Measurements from ENCODE around the gene MRTFB.

Gene MRTFB

DNA sequence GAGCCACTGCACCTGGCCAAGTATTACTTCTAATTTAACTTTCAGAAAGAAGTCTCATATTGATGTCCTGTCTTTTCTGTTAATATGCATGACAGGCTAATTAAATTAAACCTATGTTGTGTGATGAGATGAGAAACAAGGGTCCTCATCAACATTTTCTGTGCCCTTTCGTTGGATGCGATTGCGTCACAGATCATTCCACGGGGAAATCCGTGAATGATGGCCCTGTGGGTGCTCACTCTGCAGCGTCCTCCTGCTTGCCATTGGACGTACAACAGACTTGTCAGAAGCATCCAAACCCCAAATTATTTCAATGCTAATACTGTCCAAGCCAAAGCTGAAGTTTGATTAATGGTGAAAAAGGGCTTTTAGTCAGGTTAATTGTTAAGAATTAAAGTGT, 197.0 kb downstream of the MRTFB start:
- H3K9me3 ChIP-seq (ENCODE audit: insufficient read depth, low read length) = no peaks in the 10 kb centered on the region
- H3K27ac ChIP-seq (ENCODE audit: low read length) = no peak overlapping the region
- no peak overlapping the region for H3K4me2 ChIP-seq (ENCODE audit: low read length)
- H3K4me1 ChIP-seq (ENCODE audit: low read length) = no peaks in the 10 kb centered on the region
- H3K79me2 ChIP-seq (ENCODE audit: low read length) = no peaks in the 10 kb centered on the region
- peaks cover 24% of the 10 kb centered on the region for H3K36me3 ChIP-seq (replicated peaks; ENCODE audit: low read depth, low read length)
- H3K9ac ChIP-seq (ENCODE audit: low read length) = no peak overlapping the region
- no peak overlapping the region for H2AFZ ChIP-seq (ENCODE audit: low read depth, low read length)
- TF ChIP-seq EZH2phosphoT487 (IDR thresholded peaks at IDR 0.05; ENCODE audit: low read depth) = no peak
- TF ChIP-seq CTCF (IDR thresholded peaks at IDR 0.05; ENCODE audit: low read depth, low read length) = no peak
- no peaks in the 10 kb centered on the region for H3K27me3 ChIP-seq (ENCODE audit: low read depth, low read length)
- no peaks in the 10 kb centered on the region for H4K20me1 ChIP-seq (ENCODE audit: insufficient read depth, low read length)
- H3K4me3 ChIP-seq (ENCODE audit: low read length) = no peak overlapping the region

GRCh38 chr16:14275934-14276333, 204.8 kb downstream of the MRTFB start:
- Histone ChIP-seq H3K4me2 (ENCODE audit: low read length) (no peak overlapping the region), H3K79me2 (ENCODE audit: low read length) (no peaks in the 10 kb centered on the region), H3K9me3 (ENCODE audit: insufficient read depth, low read length) (no peaks in the 10 kb centered on the region), H3K4me1 (ENCODE audit: low read length) (peaks cover 8% of the 10 kb centered on the region), H3K27ac (ENCODE audit: low read length) (no peak overlapping the region), H2AFZ (ENCODE audit: low read depth, low read length) (no peak overlapping the region), H3K9ac (ENCODE audit: low read length) (no peak overlapping the region), H3K27me3 (ENCODE audit: low read depth, low read length) (no peaks in the 10 kb centered on the region), H3K36me3 (replicated peaks; ENCODE audit: low read depth, low read length) (no peaks in the 10 kb centered on the region), H4K20me1 (ENCODE audit: insufficient read depth, low read length) (no peaks in the 10 kb centered on the region), H3K4me3 (ENCODE audit: low read length) (no peak overlapping the region)
- TF ChIP-seq CTCF (IDR thresholded peaks at IDR 0.05; ENCODE audit: low read depth, low read length) (no peak), EZH2phosphoT487 (IDR thresholded peaks at IDR 0.05; ENCODE audit: low read depth) (no peak)

DNA sequence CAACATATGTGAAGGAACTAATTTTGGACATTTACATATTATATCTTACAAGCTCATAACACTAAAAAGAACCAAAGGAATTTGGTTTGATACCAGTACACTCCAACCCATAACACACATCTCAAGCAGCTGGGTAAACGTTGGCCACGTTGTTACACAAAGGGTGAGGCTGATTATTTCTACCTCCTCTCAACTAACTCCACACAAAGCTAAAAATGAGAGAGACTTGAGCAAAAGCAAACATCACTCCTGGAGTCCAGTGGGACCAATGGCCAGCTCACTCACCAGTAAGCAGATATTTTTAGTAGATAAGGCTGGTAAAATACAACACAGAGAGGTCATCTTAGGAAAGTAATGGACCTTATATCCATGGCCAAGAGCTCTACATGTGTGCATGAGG, 207.6 kb downstream of the MRTFB start:
- no peak overlapping the region for H3K4me2 ChIP-seq (ENCODE audit: low read length)
- no peaks in the 10 kb centered on the region for H3K27me3 ChIP-seq (ENCODE audit: low read depth, low read length)
- H3K79me2 ChIP-seq (ENCODE audit: low read length) = no peaks in the 10 kb centered on the region
- TF ChIP-seq EZH2phosphoT487 (IDR thresholded peaks at IDR 0.05; ENCODE audit: low read depth) = no peak
- TF ChIP-seq CTCF (IDR thresholded peaks at IDR 0.05; ENCODE audit: low read depth, low read length) = no peak
- no peaks in the 10 kb centered on the region for H3K9me3 ChIP-seq (ENCODE audit: insufficient read depth, low read length)
- no peak overlapping the region for H3K27ac ChIP-seq (ENCODE audit: low read length)
- H2AFZ ChIP-seq (ENCODE audit: low read depth, low read length) = no peak overlapping the region
- no peak overlapping the region for H3K9ac ChIP-seq (ENCODE audit: low read length)
- no peaks in the 10 kb centered on the region for H3K36me3 ChIP-seq (replicated peaks; ENCODE audit: low read depth, low read length)
- H3K4me3 ChIP-seq (ENCODE audit: low read length) = no peak overlapping the region
- peaks cover 8% of the 10 kb centered on the region for H3K4me1 ChIP-seq (ENCODE audit: low read length)
- H4K20me1 ChIP-seq (ENCODE audit: insufficient read depth, low read length) = no peaks in the 10 kb centered on the region

DNA sequence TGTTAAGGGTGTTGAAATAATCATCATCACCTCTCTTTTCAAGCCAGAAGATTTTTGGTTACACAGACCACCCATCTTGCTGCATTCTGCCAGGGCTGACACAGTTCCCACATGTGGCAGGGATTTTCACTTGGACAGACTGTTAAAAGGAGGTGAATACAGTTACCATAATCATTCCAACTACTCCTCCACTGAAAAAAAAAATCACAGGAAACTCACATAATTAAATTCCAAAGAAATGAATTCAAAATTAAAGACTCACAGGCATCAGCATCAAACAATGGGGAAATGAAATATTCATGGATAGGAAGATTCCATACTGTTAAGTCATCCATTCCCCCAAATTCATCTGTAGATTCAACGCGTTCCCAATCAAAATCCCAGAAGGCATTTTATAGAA, 209.4 kb downstream of the MRTFB start:
- no peak overlapping the region for H3K27ac ChIP-seq (ENCODE audit: low read length)
- H3K4me3 ChIP-seq (ENCODE audit: low read length) = no peak overlapping the region
- H3K36me3 ChIP-seq (replicated peaks; ENCODE audit: low read depth, low read length) = no peaks in the 10 kb centered on the region
- H3K9me3 ChIP-seq (ENCODE audit: insufficient read depth, low read length) = no peaks in the 10 kb centered on the region
- no peak overlapping the region for H3K9ac ChIP-seq (ENCODE audit: low read length)
- no peak for TF ChIP-seq CTCF (IDR thresholded peaks at IDR 0.05; ENCODE audit: low read depth, low read length)
- TF ChIP-seq EZH2phosphoT487 (IDR thresholded peaks at IDR 0.05; ENCODE audit: low read depth) = no peak
- no peak overlapping the region for H2AFZ ChIP-seq (ENCODE audit: low read depth, low read length)
- no peaks in the 10 kb centered on the region for H3K79me2 ChIP-seq (ENCODE audit: low read length)
- no peaks in the 10 kb centered on the region for H3K27me3 ChIP-seq (ENCODE audit: low read depth, low read length)
- H3K4me1 ChIP-seq (ENCODE audit: low read length) = peaks cover 7% of the 10 kb centered on the region
- no peaks in the 10 kb centered on the region for H4K20me1 ChIP-seq (ENCODE audit: insufficient read depth, low read length)
- H3K4me2 ChIP-seq (ENCODE audit: low read length) = no peak overlapping the region
